Fibroblast of upper back skin (primary cell): Measurements from ENCODE around the gene GAB2.
"Not testable (repeated sequence)": the region's sequence is repeated elsewhere in the genome, so short reads cannot be mapped to it uniquely, and the experiment has no call there.

ENCODE experiments used
- DNase-seq: peaks from one replicate; pipeline ENCODE4 v3.0.0-alpha.2; 2013

The GAB2 gene

DNA sequence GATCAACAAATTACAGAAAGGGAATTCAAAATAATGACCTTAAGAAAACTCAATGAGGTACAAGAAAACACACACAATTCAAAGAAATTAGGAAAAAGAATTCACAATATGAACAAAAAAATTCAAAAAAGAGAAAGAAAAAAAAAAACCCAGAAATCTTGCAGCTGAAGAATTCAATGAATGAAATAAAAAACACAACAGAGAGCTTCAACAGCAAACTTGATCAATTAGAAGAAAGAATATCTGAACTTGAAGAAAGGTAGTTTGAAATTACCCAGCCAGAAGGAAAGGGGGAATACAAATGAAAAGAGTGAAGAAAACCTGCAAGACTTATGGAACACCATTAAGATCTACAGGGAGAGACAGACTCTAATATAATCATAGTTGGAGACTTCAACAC lies 176.1 kb downstream of the GAB2 start:
- DNase-seq = no peak

DNA sequence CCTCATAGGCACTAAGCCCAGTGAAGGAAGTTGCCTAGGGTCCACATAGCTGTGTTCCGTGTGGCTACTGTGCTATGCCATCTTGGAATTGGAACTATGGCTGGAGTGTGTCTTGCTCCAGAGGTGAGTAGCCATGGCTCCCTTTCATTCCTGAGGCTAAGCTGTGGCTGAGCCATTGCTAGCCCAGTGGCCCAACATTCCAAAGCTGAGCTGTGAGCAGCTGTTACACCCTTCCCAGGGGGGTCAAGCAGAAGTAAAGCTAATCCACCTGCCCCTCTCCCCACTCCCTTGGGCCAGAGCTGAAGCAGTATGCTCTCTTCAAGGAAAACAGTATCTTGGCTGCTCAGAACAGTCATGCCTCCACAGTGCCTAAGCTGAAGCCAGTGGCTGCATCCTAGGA lies 177.8 kb downstream of the GAB2 start:
- DNase-seq = peak; percentile 19

DNA sequence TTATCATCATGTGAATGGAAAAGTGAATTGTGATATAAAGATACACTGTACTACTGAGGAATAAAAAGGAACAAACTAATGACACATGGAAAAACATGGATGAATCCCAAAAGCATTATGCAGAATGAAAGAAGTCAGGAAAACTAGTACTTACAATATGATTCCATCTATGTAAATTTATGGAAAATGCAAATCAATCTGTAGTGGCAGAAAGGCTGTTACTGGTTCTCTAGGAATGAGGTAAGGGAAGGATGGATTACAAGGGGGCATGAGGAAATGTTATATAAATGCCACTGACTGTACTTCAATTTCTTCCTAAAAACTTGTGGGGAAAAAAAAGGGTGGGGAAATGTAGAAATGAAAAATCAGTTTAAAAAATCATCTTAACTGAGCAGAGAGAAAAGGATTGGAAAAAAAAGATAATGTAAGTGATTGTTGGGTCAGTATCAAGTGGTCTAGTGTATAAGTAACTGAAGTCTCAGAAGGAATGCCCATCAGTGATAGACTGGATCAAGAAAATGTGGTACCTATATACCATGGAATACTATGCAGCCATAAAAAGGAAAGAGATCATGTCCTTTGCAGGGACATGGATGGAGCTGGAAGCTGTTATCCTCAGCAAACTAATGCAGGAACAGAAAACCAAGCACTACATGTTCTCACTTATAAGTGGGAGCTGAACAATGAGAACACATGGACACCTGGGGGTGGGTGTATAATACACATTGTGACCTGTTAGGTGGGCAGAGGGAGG lies 180.2 kb downstream of the GAB2 start:
- no peak for DNase-seq

DNA sequence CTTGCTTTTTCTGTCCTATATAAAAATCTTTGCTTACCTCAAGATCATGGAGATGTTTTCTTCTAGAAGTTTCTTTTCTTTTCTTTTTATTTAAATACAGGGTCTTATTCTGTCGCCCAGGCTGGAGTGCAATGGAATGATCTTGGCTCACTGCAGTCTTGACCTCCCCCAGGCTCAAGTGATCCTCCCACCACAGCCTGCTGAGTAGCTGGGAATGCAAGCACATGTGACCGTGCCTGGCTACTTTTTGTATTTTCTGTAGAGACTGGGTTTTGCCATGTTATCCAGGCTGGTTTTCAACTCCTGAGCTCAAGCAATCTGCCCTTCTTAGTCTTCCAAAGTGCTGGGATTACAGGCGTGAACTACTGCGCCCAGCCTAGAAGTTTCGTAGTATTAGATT lies 183.6 kb downstream of the GAB2 start:
- no peak for DNase-seq

DNA sequence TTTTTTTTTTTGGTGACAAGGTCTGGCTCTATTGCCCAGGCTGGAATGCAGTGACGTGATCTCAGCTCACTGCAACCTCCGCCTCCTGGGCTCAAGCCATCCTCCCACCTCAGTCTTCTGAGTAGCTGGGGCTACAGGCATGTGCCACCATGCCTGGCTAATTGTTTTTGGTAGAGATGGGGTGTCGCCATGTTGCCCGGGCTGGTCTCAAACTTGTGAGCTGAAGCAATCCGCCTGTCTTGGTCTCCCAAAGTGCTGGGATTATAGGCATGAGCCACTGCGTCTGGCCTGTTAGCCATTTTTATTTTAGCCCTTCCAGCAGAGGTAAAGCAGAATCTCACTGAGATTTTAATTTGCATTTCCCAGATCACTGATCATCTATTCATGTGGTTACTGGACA lies 184.6 kb downstream of the GAB2 start:
- not testable (repeated sequence) for DNase-seq

DNA sequence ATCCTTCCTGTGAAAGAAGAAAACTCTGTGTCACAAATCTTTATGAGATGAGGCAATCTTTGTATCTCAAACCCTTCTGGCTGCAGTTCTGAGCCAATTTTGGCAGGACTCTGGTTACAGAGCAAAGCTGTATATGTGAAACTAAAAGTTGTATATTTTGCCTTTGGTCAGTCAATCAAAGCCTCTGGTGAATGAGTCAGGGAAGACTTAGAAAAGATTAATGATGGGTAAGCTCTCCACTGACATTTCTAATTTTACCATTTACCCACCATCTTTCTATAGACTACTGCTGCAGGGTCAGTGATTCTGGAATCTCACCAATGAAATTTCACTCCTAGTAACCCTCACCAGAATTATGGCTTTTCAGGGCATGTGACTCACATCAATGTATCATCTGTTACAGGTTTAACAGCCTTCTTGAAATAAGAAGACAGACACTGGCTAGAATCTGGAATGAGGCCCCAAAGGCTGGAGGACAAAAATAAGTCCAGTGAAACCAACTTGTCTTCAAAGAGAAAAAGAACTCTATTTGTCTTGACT lies 185.6 kb downstream of the GAB2 start:
- DNase-seq = peak; percentile 96

DNA sequence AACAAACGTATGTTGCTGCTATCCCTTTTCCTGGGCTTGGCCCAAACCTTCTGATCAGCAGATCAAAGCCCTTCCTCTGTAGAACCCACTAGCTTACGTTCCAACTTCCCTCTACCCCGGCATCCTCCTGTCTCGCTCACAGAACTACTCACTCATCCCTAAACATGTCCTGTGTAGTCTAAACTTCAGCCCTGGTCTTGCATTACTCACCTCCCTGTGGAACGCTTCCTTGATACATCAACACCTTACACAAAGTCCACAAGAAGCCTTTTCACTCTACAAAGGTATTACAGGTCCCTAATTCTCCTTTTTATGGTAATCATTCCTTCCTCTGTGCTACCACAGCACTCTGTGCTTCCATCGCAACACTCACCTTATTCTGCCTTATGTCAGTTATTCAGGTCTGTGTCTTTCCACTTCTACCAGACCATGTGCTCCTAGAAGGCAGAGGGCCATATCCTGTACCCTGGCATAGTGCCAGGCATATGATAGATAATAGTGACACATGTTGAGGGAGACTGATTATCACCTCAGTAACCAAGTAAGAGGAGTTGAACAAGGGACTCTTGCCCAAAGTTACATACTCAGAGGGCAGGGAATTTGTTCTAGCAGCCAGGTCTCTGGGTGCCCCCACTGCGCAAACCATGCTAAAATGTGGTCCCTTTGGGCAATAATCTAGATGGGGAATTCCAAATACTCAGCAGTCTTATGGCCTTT lies 187.3 kb downstream of the GAB2 start:
- no peak for DNase-seq

DNA sequence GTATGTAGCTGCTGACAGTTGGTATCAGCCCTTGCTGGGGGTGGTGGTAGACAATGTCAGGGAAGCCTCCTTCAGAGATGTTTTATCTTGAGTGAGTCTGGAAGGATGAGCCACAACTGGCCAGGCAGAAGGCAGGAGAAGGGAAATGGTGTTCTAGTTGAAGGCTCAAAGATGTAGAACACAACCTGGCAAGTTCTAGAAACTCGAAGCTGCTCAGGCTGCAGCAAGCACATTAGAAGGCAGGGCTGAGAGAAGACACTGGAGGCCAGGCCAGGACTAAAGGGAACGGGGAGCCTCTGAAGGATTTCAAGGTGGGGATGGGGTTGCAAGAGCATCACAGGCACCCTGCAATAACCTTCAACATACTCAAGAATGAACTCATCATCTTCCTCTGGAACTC lies 188.5 kb downstream of the GAB2 start:
- no peak for DNase-seq

DNA sequence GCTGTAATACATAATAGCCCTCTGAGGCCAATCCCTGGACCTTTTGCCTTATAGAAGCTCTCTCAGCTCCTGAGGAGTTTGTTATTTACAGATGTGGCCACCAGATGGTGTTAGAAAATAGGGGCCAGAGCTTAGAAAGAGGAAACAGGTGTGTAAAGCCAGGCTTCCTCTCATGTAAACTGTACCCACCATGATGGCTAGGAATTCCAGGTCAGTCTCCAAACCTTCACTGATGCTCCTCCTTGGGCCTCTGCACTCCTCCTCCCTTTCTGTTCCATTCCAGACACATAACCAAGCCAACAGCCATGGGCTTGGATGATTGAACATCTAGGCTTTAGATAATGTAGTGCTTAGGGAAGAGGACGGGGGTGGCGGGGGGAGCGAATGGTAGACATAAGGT lies 189.2 kb downstream of the GAB2 start:
- DNase-seq = peak; percentile 60

DNA sequence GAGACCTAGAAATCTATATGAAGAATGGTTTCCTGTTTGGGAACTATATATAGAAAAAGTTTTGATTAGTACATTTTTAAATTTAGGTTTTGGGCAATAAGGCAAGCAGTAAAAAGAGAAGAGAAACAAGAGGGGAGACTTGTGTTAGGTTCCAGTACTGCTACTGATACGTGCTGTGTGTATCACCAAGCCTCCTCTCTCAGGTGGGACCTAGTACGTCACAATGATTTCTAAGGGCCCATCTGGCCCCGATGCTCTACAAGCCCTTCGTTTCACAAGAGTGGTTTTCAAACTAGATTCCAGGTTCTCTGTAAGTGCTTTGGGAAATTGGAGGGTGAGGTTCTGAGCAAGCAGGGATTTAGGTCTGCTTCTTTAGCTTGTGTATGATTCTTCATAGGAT lies 189.7 kb downstream of the GAB2 start:
- no peak for DNase-seq

DNA sequence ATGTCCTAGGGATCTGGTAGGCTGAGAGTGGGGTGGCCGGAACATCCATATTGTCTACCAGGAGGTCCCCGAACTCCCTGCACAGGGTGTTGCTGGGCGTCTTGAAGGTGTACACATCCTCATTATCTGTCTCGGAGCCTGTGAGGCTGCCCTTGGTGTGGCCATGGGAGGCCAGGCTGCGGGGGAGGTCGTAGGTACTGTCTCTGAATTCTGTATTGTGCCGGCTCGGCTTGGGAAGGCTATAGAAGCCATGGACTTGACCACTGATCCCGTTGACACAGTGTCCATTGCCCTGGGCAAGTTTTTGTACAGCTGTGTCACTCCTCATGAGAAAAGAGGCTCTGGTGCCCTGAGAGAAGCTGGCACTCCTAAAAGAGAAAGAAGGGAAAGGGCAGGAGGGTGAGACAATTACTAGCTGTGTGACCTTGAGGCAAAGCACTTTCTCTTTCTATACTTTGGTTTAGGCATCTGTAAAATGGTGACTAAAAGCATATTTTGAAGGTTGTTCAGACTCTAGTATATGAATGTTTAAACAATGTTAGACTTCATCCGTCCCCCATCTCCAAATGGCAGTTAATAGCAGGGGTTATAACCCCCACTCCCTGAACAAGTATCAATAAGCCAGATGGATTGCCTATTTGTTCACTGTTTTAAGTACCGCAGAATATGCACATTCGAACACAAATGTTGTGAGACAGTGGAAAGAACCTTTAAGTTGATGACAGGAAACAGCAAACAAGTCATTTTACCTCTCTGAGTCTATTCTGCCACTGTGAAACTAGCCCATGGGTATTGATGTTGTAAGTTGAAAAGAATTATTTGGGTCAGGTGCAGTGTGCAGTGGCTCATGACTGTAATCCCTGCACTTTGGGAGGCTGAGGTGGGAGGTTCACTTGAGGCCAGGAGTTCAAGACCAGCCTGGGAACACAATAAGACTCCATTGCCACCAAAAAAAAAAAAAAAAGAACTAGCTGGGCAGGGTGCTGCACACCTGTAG lies 190.6 kb downstream of the GAB2 start:
- no peak for DNase-seq

DNA sequence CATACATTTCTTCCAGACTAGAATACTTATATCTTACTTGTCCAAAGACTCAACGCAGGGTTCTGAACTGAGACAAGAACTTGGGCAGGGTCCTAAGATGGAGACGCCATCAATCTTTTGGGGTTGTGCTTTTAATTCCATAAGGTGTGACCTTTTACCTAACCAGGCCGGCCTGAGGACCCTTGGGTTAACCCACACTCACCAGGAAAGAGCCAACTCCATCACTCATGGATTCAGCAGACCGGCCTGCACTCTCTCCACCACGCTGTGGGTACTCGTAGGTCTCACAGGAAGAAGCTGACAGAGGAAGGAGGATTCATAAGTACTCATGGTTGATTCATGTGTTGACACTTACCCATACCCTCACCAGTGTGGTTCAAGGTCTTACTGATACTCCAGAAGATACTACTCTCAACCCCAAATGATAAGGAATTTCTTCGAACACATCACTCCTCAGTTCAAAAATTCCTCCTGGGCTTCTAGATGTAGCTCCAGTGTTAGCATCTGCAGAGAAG lies 192.7 kb downstream of the GAB2 start:
- DNase-seq = no peak

DNA sequence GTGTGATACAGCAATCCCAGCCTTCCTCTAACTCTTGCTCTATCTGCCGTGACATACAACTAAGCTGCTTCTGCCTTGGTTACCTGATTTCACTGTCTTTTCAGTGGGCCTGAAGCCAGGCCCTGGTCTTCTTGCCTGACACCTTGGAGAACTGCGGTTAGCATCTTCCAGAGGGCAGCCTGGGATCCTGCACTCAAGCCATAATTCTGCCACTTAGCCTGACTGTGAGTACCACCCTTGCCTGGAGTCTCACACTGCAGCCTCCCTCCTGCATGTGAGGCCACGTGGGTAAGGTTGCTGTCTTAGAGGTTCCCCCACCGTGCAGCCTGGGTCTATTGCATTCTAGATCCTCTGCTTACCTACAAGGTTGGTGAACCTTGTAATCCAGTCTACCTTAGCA lies 193.1 kb downstream of the GAB2 start:
- no peak for DNase-seq

DNA sequence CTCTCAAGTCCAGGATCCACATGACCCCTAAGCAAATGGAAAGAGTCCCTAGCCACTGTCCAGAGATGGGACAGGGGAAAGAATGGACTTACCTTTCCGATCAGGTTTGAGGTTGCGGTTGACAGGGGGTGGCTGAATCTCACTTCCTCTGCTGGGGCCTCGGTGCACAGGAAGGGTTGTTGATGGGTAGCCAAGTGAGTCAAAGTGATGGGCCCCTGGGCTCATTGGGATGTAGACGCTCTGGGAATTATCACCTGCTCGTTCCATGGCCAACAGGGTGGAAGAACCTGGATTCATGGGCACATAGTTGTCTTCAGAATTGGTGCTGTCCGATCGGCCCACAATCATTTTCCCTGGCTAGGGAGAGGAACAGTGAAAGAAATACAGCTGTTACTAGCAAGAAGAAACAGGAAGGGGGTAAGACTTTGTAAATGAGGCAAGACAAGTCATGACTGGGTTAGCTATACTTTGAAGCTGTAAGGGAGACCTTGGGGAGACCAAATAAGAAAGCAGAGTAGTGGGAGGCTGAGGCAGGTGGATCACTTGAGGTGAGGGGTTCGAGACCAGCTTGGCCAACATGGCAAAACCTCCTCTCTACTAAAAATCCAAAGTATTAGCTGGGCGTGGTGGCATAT lies 194.2 kb downstream of the GAB2 start:
- no peak for DNase-seq

DNA sequence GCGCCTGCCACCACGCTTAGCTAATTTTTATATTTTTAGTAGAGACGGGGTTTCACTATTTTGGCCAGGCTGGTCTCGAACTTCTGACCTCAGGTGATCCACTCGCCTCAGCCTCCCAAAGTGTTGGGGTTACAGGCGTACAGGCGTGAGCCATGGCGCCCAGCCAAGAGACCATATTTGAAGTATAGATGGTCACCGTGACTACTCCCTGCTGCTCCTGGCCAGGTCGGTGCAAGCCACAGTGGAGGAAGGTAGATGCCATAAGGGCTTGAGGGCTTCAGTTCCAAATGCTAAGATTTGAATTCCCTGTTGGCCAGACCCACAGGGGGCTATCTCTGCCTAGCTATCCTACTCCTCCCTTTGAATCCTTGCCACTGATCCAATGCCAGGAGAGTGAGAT lies 194.9 kb downstream of the GAB2 start:
- DNase-seq = not testable (repeated sequence)

DNA sequence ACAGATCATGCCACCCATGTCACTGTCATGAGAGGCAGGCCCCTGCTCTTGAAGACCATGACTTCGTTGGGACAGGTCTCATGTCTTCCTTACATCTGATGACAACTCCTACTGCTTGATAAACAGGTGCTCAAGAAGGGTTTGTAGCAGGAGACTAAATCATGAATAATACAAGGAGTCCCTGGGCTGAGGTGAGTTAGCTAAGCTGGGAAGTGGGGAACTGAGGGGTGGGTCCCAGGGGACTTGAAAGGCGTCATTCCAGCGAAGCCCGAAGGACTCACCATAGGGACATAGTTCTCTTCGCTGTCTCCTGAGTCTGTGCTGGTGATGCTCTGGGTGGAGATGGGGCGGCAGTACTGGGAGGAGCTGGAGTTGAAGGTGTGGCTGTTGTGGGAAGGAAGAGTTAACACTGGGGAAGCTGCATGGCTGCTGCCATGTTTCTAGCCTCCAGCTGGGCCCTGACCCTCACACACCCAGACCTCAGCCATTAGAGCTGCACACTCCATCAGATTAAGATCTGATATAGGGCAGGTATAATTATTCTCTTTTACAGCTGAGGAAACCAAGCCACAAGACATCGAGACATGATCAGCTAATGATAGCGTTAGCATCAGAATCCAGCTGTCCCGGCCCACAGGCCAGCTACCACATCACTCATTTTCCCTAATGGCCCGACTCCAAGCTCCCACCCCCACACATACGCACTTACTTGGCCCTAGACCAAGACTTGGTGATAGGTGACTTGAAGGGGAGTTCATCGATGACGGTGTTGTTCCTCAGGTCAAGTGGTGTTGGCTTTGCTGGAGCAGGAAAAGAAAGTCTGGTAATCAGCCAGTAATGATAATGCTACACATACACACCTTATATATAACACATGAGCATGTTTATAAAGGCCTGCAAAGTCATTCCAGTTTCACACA lies 196.0 kb downstream of the GAB2 start:
- DNase-seq = no peak

DNA sequence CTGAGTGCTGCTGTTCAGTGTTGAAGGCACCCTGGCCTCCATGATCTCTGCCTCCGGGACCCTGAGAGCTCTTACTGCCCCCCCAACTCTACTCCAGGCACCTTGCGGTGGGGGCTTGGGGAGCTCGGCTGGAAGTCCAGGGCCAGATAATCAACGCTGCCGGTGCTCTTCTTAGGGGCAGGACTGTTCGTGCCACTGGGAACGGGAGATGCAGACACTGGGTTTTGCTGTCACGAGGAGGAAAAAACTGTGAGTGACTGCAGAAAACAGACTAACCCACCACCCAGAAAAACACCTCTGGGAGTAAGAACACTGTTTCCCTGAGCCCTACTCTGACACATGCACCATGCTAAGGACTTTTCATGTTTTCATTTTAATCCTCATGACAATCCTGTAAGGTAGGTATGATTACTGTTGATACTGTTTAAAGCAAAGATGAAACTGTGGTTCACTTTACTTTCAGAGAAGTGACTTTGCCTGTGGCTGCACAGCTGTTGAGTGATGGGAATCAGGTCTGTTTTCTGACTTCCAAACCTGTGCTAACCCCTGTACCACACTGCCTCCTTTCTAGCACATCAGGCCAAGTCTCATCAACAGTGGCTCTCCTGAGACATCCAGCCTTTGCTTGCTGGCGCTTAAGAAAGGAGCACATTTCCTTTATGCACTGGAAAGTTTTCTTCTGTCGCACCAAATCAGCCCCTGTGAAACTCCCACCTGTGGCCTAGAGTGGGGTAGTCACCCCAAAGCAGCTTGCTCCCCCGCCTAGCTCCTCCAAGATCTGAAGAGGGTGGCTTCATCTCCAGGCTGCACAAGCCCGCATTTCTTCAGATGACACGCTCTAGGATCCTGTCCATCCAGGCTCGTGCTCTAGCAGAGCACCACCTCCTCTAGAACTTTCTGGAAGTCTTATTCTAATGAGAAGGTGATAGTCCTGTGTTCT lies 197.1 kb downstream of the GAB2 start:
- no peak for DNase-seq

DNA sequence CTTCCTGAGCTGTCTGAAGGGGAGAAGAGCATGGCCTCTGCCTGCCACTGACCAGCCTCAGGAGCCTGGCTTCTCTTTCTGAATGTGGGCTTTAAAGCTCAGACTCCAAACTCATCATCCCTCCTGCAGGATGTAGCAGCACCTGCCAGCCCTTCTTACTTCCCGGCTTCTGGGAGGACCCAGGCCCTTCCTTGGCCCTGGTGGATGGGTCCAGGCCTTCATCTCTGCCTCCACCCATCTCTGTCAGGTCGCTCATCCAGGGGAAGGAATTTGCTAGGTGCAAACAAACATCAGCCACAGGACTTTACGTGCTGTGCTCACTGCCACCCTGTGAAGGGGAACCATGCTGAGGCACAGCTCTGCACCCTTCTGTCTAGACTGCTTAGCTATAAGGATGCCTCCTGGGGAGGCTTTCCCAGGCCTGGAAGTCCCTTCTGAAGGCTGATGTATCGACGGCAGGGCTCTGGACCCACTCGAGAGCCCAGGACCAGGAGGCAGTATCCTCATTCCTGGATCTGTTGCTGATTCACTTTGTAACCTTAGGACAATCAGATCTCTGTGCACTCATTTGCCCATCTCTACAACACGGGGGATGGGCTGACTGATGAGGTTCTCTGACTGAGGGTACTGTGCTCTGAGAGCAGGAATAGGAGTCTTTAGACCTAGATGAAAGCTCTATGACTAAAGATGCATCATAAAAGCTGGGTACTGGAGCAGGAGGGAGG lies 198.0 kb downstream of the GAB2 start:
- no peak for DNase-seq
